Measurements from ENCODE around the gene DDX27. TPM values are rescaled to one million over a fixed set of nuclear protein-coding genes. Genes with fewer than 3 reads are reported as not detected.

DDX27 gene
- polyA plus RNA-seq, 1 of the 3 experiments (the other 2 are of a cell fraction): 51.9 TPM

DNA sequence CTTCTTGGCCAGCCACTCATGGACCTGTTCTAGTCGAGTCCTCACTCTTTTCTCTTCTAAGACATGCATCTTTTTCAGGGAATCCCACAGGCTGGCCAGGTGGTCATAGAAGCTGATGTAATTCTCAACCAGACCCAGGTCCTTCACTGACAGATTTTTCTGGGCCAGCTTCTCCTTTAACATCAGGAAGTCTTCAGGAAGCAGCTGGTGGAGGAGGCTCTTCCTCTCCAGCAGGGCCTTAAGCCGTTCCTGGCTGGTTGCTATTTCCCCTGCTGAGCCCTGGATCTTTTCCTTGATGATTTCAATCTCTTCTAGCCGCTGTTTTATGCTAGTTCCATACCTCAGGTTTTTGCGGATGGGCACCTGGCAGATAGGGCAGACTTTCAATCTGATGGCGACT, 28.6 kb downstream of the DDX27 start:
- Histone ChIP-seq H3K4me2 (no peak overlapping the region), H3K4me1 (ENCODE audit: control insufficient read depth in 1 of 2, insufficient read depth in 2 of 2, low read depth in 1 of 2, low read length in 1 of 2) (no peaks in the 10 kb centered on the region; a peak in 1 of 4 replicates), H3K36me3 (replicated peaks in 1 of 2; ENCODE audit: control insufficient read depth in 1 of 2, insufficient read depth in 2 of 2, low read length in 1 of 2) (peaks cover 59 to 76% of the 10 kb centered on the region in 2 experiments), H3K4me3 (ENCODE audit: low read depth in 2 of 2, low read length in 1 of 2) (no peak overlapping the region), H3K9me3 (no peaks in the 10 kb centered on the region), H4K20me1 (ENCODE audit: insufficient read depth) (peaks cover 19% of the 10 kb centered on the region), H3K27me3 (ENCODE audit: insufficient read depth) (no peaks in the 10 kb centered on the region), H3F3A (replicated peaks; ENCODE audit: insufficient read depth) (peaks cover 34% of the 10 kb centered on the region), H3K9ac (no peak overlapping the region), H2AFZ (ENCODE audit: low read depth) (no peak overlapping the region), H3K9me2 (no peaks in the 10 kb centered on the region), H3K79me2 (ENCODE audit: insufficient read depth) (no peaks in the 10 kb centered on the region), H3K27ac (ENCODE audit: low read depth in 2 of 2, low read length in 1 of 2) (no peak overlapping the region)
- no peak for TF ChIP-seq RFX5 (IDR thresholded peaks at IDR 0.05; ENCODE audit: low read length)
- TF ChIP-seq, protein P1, sequence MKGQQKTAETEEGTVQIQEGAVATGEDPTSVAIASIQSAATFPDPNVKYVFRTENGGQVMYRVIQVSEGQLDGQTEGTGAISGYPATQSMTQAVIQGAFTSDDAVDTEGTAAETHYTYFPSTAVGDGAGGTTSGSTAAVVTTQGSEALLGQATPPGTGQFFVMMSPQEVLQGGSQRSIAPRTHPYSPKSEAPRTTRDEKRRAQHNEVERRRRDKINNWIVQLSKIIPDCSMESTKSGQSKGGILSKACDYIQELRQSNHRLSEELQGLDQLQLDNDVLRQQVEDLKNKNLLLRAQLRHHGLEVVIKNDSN (IDR thresholded peaks at IDR 0.05; ENCODE audit: borderline replicate concordance, low read depth): no peak
- no peak for TF ChIP-seq EZH2phosphoT487 (IDR thresholded peaks at IDR 0.05; ENCODE audit: borderline replicate concordance, low read depth)
- TF ChIP-seq, protein P2, sequence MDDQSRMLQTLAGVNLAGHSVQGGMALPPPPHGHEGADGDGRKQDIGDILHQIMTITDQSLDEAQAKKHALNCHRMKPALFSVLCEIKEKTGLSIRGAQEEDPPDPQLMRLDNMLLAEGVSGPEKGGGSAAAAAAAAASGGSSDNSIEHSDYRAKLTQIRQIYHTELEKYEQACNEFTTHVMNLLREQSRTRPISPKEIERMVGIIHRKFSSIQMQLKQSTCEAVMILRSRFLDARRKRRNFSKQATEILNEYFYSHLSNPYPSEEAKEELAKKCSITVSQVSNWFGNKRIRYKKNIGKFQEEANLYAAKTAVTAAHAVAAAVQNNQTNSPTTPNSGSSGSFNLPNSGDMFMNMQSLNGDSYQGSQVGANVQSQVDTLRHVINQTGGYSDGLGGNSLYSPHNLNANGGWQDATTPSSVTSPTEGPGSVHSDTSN (IDR thresholded peaks at IDR 0.05): no peak
- TF ChIP-seq RAD21 (IDR thresholded peaks at IDR 0.05; ENCODE audit: low read length): no peak
- no peak for TF ChIP-seq FOSL2 (IDR thresholded peaks at IDR 0.05; ENCODE audit: borderline replicate concordance, low read depth)
- TF ChIP-seq YY1 (IDR thresholded peaks at IDR 0.05; ENCODE audit: low read depth): no peak
- TF ChIP-seq RXRA (IDR thresholded peaks at IDR 0.05; ENCODE audit: borderline replicate concordance, low read depth): no peak
- no peak for TF ChIP-seq MEF2A (IDR thresholded peaks at IDR 0.05; ENCODE audit: borderline replicate concordance, low read depth)
- TF ChIP-seq RCOR1 (IDR thresholded peaks at IDR 0.05; ENCODE audit: low read length): no peak
- DNase-seq: no peak
- ChIA-PET POLR2A (interaction anchor here (0.9 kb wide), 1 partner anchor 35 kb away, joined by 3 read pairs; no protein-coding TSS in a partner anchor), CTCF (interaction anchor here (0.6 to 3.6 kb wide), 9 partner anchors 10 to 289 kb away, joined by 3 to 22 read pairs (median 4); no protein-coding TSS in a partner anchor)
- WGBS (ENCODE audit: low lambda C conversion rate): 95% methylated on average over 5 of the region's 5 CpGs

DNA sequence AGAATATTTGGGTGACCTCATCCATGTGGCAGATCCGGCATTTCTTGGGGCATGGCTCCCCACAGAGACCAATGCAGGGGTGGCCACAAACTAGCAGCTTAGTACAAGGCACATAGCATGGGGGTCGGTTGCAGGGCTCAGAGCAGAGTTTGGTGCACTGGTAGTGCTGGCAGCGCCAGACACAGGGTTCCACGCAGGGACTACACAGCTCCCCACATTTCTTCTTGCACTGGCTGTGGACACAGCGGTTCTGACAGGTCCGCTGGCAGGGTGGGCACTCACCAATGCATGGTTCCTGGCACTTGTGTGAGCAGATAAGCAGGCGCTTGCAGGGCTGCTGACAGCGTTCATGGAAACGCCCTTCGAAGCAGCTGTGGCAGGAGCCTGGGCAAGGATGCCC, 29.1 kb downstream of the DDX27 start:
- no peaks in the 10 kb centered on the region for H3K79me2 ChIP-seq (ENCODE audit: insufficient read depth)
- no peaks in the 10 kb centered on the region; a peak in 1 of 4 replicates for H3K4me1 ChIP-seq (ENCODE audit: control insufficient read depth in 1 of 2, insufficient read depth in 2 of 2, low read depth in 1 of 2, low read length in 1 of 2)
- no peak overlapping the region for H2AFZ ChIP-seq (ENCODE audit: low read depth)
- TF ChIP-seq, protein P3, sequence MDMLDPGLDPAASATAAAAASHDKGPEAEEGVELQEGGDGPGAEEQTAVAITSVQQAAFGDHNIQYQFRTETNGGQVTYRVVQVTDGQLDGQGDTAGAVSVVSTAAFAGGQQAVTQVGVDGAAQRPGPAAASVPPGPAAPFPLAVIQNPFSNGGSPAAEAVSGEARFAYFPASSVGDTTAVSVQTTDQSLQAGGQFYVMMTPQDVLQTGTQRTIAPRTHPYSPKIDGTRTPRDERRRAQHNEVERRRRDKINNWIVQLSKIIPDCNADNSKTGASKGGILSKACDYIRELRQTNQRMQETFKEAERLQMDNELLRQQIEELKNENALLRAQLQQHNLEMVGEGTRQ (IDR thresholded peaks at IDR 0.05; ENCODE audit: borderline replicate concordance, low read depth, low read length): no peak
- no peak for TF ChIP-seq RXRA (IDR thresholded peaks at IDR 0.05; ENCODE audit: borderline replicate concordance, low read depth)
- no peak for TF ChIP-seq FOXJ3 (CRISPR knock-in tag; IDR thresholded peaks at IDR 0.05)
- TF ChIP-seq TAF1 (IDR thresholded peaks at IDR 0.05; ENCODE audit: borderline replicate concordance, low read depth, low read length): no peak
- no peak for TF ChIP-seq NRF1 (IDR thresholded peaks at IDR 0.05; ENCODE audit: low read depth, low read length)
- TF ChIP-seq, protein P4, sequence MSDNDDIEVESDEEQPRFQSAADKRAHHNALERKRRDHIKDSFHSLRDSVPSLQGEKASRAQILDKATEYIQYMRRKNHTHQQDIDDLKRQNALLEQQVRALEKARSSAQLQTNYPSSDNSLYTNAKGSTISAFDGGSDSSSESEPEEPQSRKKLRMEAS (IDR thresholded peaks at IDR 0.05; ENCODE audit: low read depth): no peak
- TF ChIP-seq FOSL2 (IDR thresholded peaks at IDR 0.05; ENCODE audit: borderline replicate concordance, low read depth): no peak
- TF ChIP-seq RAD21 (IDR thresholded peaks at IDR 0.05; ENCODE audit: low read length): no peak
- TF ChIP-seq SIN3A (IDR thresholded peaks at IDR 0.05; ENCODE audit: borderline replicate concordance, low read depth, low read length): no peak
- TF ChIP-seq ELF1 (IDR thresholded peaks at IDR 0.05): no peak
- TF ChIP-seq, protein P5, sequence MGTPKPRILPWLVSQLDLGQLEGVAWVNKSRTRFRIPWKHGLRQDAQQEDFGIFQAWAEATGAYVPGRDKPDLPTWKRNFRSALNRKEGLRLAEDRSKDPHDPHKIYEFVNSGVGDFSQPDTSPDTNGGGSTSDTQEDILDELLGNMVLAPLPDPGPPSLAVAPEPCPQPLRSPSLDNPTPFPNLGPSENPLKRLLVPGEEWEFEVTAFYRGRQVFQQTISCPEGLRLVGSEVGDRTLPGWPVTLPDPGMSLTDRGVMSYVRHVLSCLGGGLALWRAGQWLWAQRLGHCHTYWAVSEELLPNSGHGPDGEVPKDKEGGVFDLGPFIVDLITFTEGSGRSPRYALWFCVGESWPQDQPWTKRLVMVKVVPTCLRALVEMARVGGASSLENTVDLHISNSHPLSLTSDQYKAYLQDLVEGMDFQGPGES (IDR thresholded peaks at IDR 0.05; ENCODE audit: low read depth, low read length): no peak
- no peak overlapping the region for H3K4me3 ChIP-seq (ENCODE audit: low read depth in 2 of 2, low read length in 1 of 2)
- peaks cover 59 to 76% of the 10 kb centered on the region in 2 experiments for H3K36me3 ChIP-seq (replicated peaks in 1 of 2; ENCODE audit: control insufficient read depth in 1 of 2, insufficient read depth in 2 of 2, low read length in 1 of 2)
- H3K9me2 ChIP-seq: no peaks in the 10 kb centered on the region
- H3K27ac ChIP-seq (ENCODE audit: low read depth in 2 of 2, low read length in 1 of 2): no peak overlapping the region
- WGBS (ENCODE audit: low lambda C conversion rate): 93% methylated on average over 5 of the region's 10 CpGs
- DNase-seq: no peak
- peaks cover 19% of the 10 kb centered on the region for H4K20me1 ChIP-seq (ENCODE audit: insufficient read depth)
- ChIA-PET CTCF (interaction anchor here (1.1 to 3.6 kb wide), 4 partner anchors 15 to 115 kb away, joined by 3 to 15 read pairs (median 4); no protein-coding TSS in a partner anchor), POLR2A (interaction anchor here (0.9 kb wide), 1 partner anchor 34 kb away, joined by 3 read pairs; no protein-coding TSS in a partner anchor)
- H3K27me3 ChIP-seq (ENCODE audit: insufficient read depth): no peaks in the 10 kb centered on the region
- no peak overlapping the region for H3K4me2 ChIP-seq
- H3K9me3 ChIP-seq: no peaks in the 10 kb centered on the region
- H3F3A ChIP-seq (replicated peaks; ENCODE audit: insufficient read depth): peaks cover 34% of the 10 kb centered on the region
- H3K9ac ChIP-seq: no peak overlapping the region
